22Rv1 (cell line): ENCODE data around the gene COL11A2.

Experiments used
- H3K27ac ChIP-seq: fragments of 450-650 bp; 2 replicates; pipeline ENCODE4 v1.5.1; 2017
- CTCF ChIP-seq: fragments of 450-650 bp; IDR thresholded peaks from 2 replicates; pipeline ENCODE4 v1.5.1; 2017; ENCODE audit warnings: mild to moderate bottlenecking
- ZFX ChIP-seq: fragments of 450-650 bp; IDR thresholded peaks from 2 replicates; pipeline ENCODE4 v1.6.1; 2017; ENCODE audit warnings: antibody characterized with exemption, borderline replicate concordance

The COL11A2 gene

GRCh38 chr6:33200219-33201146 lies 8.2 kb upstream of the COL11A2 start, which contains the start of the genes RXRB and SLC39A7:
RXRB (minus strand) TSS chr6:33200665; CDS start chr6:33200476, 189 bp downstream.
SLC39A7 (plus strand) TSS chr6:33200867; CDS start chr6:33201246, 379 bp downstream.
- TF ChIP-seq CTCF (no peak), ZFX (no peak)

GRCh38 chr6:33199687-33200218 lies 7.5 kb upstream of the COL11A2 start:
- peak overlapping the region; percentile 96 for H3K27ac ChIP-seq
- TF ChIP-seq ZFX (no peak), CTCF (no peak)

More at GRCh38 chr6:33200219-33201146, 8.2 kb upstream of the COL11A2 start, which contains the start of the genes RXRB and SLC39A7:
- peak within 1 kb of the TSS; percentile 96 for H3K27ac ChIP-seq

DNA sequence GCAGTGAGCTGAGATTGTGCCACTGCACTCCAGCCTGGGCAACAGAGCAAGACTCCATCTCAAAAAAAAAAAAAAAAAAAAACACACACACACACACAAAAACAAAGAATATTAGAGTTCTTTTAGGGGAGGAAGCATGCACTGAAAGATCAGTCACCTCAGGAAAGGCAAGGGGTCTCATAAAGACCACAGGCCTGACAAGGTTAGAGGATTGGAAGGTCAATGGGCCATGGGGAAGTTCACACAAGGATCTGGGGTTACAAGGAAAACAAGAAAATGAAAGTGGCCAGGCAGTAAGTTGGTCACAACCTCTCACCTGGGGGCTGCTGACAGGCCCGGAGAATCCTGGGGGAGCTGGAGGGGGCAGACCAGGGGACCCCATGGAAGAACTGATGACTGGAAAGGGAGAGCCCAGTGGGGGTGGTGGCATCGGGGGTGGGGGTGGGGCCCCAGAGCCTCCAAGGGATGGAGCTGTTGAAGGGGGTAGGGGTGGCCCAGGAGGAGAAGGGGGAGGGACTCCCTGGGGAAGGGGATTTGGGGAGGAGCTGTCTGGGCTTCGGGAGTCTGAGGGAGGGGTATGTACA lies 6.7 kb upstream of the COL11A2 start:
- no peak for TF ChIP-seq ZFX
- TF ChIP-seq CTCF: no peak
- H3K27ac ChIP-seq: peak overlapping the region; percentile 96

GRCh38 chr6:33198159-33198852 lies 6.0 kb upstream of the COL11A2 start:
- TF ChIP-seq CTCF (no peak), ZFX (no peak)
- H3K27ac ChIP-seq: peak overlapping the region; percentile 96

GRCh38 chr6:33197431-33198048 lies 5.3 kb upstream of the COL11A2 start:
- H3K27ac ChIP-seq: peak overlapping the region; percentile 96

More at GRCh38 chr6:33197431-33198048, 5.3 kb upstream of the COL11A2 start:
- TF ChIP-seq ZFX: no peak
- TF ChIP-seq CTCF: peak; percentile 83
